ENCODE results near the gene ZC3H18. TPM values are rescaled to one million over a fixed set of nuclear protein-coding genes. Genes with fewer than 3 reads are reported as not detected.

ZC3H18 gene
- total and polyA plus RNA-seq, 2 of the 4 experiments (the other 2 are of a cell fraction): 3.4 to 21.3 TPM

GRCh38 chr16:88634994-88635670 lies 64.9 kb downstream of the ZC3H18 start:
- H3K14ac ChIP-seq (replicated peaks; ENCODE audit: low read depth, low read length): peak overlapping the region; percentile 63; the same call in 1 of the 2 replicates
- peaks cover 11% of the 10 kb centered on the region for H3K4me1 ChIP-seq (ENCODE audit: control insufficient read depth, insufficient read depth, low read length)
- H3K9me1 ChIP-seq (ENCODE audit: insufficient read depth, low read length): peaks cover 2% of the 10 kb centered on the region; the same call in 1 of the 2 replicates
- no peak overlapping the region; the same call in 1 of the 2 replicates for H4K91ac ChIP-seq (ENCODE audit: insufficient read depth, low read depth, low read length)
- ChIA-PET CTCF (no interaction called here), POLR2A (ENCODE audit: unreplicated experiment) (no interaction called here)
- no peak overlapping the region for H3K4me3 ChIP-seq (ENCODE audit: insufficient read depth, low read depth, low read length)
- 75% methylated on average over 9 of the region's 28 CpGs; no CpG with 5 or more reads in 1 of the 2 experiments for WGBS, 2 experiments (ENCODE audit: extremely low coverage in 2 of 2, insufficient read length in 1 of 2)
- no peaks in the 10 kb centered on the region for H3K79me1 ChIP-seq (ENCODE audit: low read depth in 1 of 2, low read length in 2 of 2)
- H3K36me3 ChIP-seq (ENCODE audit: control insufficient read depth, insufficient read depth, low read length): peaks cover 26% of the 10 kb centered on the region
- no peak overlapping the region for H3K18ac ChIP-seq (ENCODE audit: low read depth, low read length)
- H3K27ac ChIP-seq (ENCODE audit: insufficient read depth, low read length): no peak overlapping the region
- no peak overlapping the region for H3K23ac ChIP-seq (ENCODE audit: low read depth, low read length)
- ATAC-seq (ENCODE audit: low read depth) (peak; percentile 18), DNase-seq (peak; percentile 22)
- H2BK20ac ChIP-seq (ENCODE audit: low read depth, low read length): no peak overlapping the region
- H3K9me3 ChIP-seq (ENCODE audit: control insufficient read depth, insufficient read depth, low read length): no peaks in the 10 kb centered on the region
- intact Hi-C loops (cut with micrococcal nuclease) (no loop called here), in situ Hi-C loops (cut with MboI; ENCODE audit: low sequenced_read_pairs) (no loop called here), dilution Hi-C loops (cut with HindIII; ENCODE audit: low sequenced_read_pairs, unreplicated experiment) (no loop called here)
- peak overlapping the region; percentile 89 for H2AK9ac ChIP-seq (replicated peaks; ENCODE audit: low read depth, low read length, poor library complexity)
- H3K27me3 ChIP-seq (ENCODE audit: control insufficient read depth, insufficient read depth, low read length): peaks cover 23% of the 10 kb centered on the region
- no peak overlapping the region for H3K9ac ChIP-seq (ENCODE audit: low read depth, low read length)
- H3K4ac ChIP-seq (ENCODE audit: low read depth, low read length): peak overlapping the region; percentile 71; the same call in 1 of the 2 replicates
- peak overlapping the region; percentile 32 for H3K4me2 ChIP-seq (ENCODE audit: low read depth, low read length)
- H2BK5ac ChIP-seq (ENCODE audit: low read depth, low read length, poor library complexity, severe bottlenecking): no peak overlapping the region
- H2AK5ac ChIP-seq (ENCODE audit: low read depth, low read length): peak overlapping the region; percentile 58; the same call in 1 of the 2 replicates
- no peak overlapping the region for H3K56ac ChIP-seq (ENCODE audit: extremely low read depth, insufficient read depth, low read length)
- no peak overlapping the region for H4K5ac ChIP-seq (ENCODE audit: low read depth, low read length)
- peak overlapping the region in 1 of 2 experiments; percentile 63; a peak in 1 of 4 replicates for H4K8ac ChIP-seq (ENCODE audit: low read depth in 2 of 2, low read length in 2 of 2)
- BruUV-seq (replicated peaks): no TSS peak
- peaks cover 5% of the 10 kb centered on the region; the same call in 1 of the 2 replicates for H4K20me1 ChIP-seq (ENCODE audit: insufficient read depth, low read length)
- no peak overlapping the region for H2BK15ac ChIP-seq (ENCODE audit: low read depth, low read length)
- H2BK120ac ChIP-seq (ENCODE audit: low read depth, low read length): no peak overlapping the region; the same call in 1 of the 2 replicates
- peak overlapping the region; percentile 90 for H2AFZ ChIP-seq (replicated peaks; ENCODE audit: low read length, poor library complexity)
- TF ChIP-seq RAD21 (IDR thresholded peaks at IDR 0.05; ENCODE audit: low read length) (no peak), CTCF (conservative IDR thresholded peaks at IDR 0.05; ENCODE audit: low read depth, low read length) (no peak)
